OCI-LY3 (cell line): ENCODE data around the gene THSD7B.

Source experiments
- H2AFZ ChIP-seq: fragments of 200-600, 300-600 bp; shearing (Covaris generic); 2 replicates; pipeline ENCODE4 v1.6.0; 2014; ENCODE audit warnings: antibody characterized with exemption, low read depth, low read length
- H3K27ac ChIP-seq: fragments of 200-600, 300-600 bp; sonication (generic); 2 replicates; pipeline ENCODE4 v1.5.1; 2014; ENCODE audit warnings: mild to moderate bottlenecking, low read length, moderate library complexity, mixed read lengths
- H3K27me3 ChIP-seq: fragments of 200-600, 300-600 bp; sonication (generic); 2 replicates; pipeline ENCODE4 v1.6.1; 2014; ENCODE audit warnings: low read depth, low read length, mixed read lengths
- H3K36me3 ChIP-seq: fragments of 200-600, 300-600 bp; sonication (generic); replicated peaks from 2 replicates; pipeline ENCODE3; 2014; ENCODE audit warnings: low read depth, low read length, mixed read lengths
- H3K4me1 ChIP-seq: fragments of 300-600, 200-600 bp; sonication (generic); 2 replicates; pipeline ENCODE4 v1.6.1; 2014; ENCODE audit warnings: low read length, mixed read lengths
- H3K4me2 ChIP-seq: fragments of 200-600, 300-600 bp; sonication (generic); 2 replicates; pipeline ENCODE4 v1.6.1; 2014; ENCODE audit warnings: low read length, mixed read lengths
- H3K4me3 ChIP-seq: fragments of 300-600, 200-600 bp; sonication (generic); 2 replicates; pipeline ENCODE4 v1.5.1; 2014; ENCODE audit warnings: antibody characterized with exemption, mild to moderate bottlenecking, low read length, moderate library complexity
- H3K79me2 ChIP-seq: fragments of 300-600, 200-600 bp; shearing (Covaris generic); 2 replicates; pipeline ENCODE4 v1.6.1; 2014; ENCODE audit warnings: mild to moderate bottlenecking, low read length, mixed read lengths
- H3K9ac ChIP-seq: fragments of 300-600, 200-600 bp; shearing (Covaris generic); 2 replicates; pipeline ENCODE4 v1.6.0; 2014; ENCODE audit warnings: mild to moderate bottlenecking, low read length, moderate library complexity
- H3K9me3 ChIP-seq: fragments of 200-600, 300-600 bp; shearing (Covaris generic); 2 replicates; pipeline ENCODE4 v1.6.1; 2014; ENCODE audit warnings: low read length, mixed read lengths; ENCODE audit not compliant: insufficient read depth
- H4K20me1 ChIP-seq: fragments of 200-600, 300-600 bp; sonication (generic); 2 replicates; pipeline ENCODE4 v1.6.1; 2016; ENCODE audit warnings: low read length, mixed read lengths; ENCODE audit not compliant: insufficient read depth
- CTCF ChIP-seq: fragments of 200-600, 300-600 bp; sonication (generic); IDR thresholded peaks from 2 replicates; pipeline ENCODE4 v1.5.1; 2014; ENCODE audit warnings: antibody characterized with exemption, low read length, low read depth
- EZH2phosphoT487 ChIP-seq: fragments of 200-600 bp; shearing (Covaris generic); IDR thresholded peaks from 2 replicates; pipeline ENCODE4 v1.6.1; 2018; ENCODE audit warnings: antibody characterized with exemption, mixed run types, low read depth

THSD7B gene

GRCh38 chr2:137181370-137181769, 416.0 kb downstream of the THSD7B start:
- H3K4me1 ChIP-seq = peaks cover 10% of the 10 kb centered on the region
- no peak overlapping the region for H2AFZ ChIP-seq
- H3K27me3 ChIP-seq = no peaks in the 10 kb centered on the region
- no peak overlapping the region for H3K4me2 ChIP-seq
- H3K4me3 ChIP-seq = no peak overlapping the region
- H4K20me1 ChIP-seq = no peaks in the 10 kb centered on the region
- TF ChIP-seq EZH2phosphoT487 = no peak
- no peak for TF ChIP-seq CTCF
- no peak overlapping the region for H3K27ac ChIP-seq
- no peak overlapping the region for H3K9ac ChIP-seq
- H3K79me2 ChIP-seq = no peaks in the 10 kb centered on the region
- no peaks in the 10 kb centered on the region for H3K9me3 ChIP-seq
- no peaks in the 10 kb centered on the region for H3K36me3 ChIP-seq

GRCh38 chr2:137182071-137182470, 416.7 kb downstream of the THSD7B start:
- Histone ChIP-seq H3K9ac (no peak overlapping the region), H2AFZ (no peak overlapping the region), H3K4me1 (peaks cover 10% of the 10 kb centered on the region), H3K27me3 (no peaks in the 10 kb centered on the region), H3K9me3 (no peaks in the 10 kb centered on the region), H3K27ac (no peak overlapping the region), H3K4me3 (no peak overlapping the region), H4K20me1 (no peaks in the 10 kb centered on the region), H3K79me2 (no peaks in the 10 kb centered on the region), H3K36me3 (no peaks in the 10 kb centered on the region), H3K4me2 (no peak overlapping the region)
- TF ChIP-seq CTCF = no peak
- TF ChIP-seq EZH2phosphoT487 = no peak

GRCh38 chr2:137183206-137183898, 418.0 kb downstream of the THSD7B start:
- no peak overlapping the region for H2AFZ ChIP-seq
- no peaks in the 10 kb centered on the region for H3K27me3 ChIP-seq
- H3K4me1 ChIP-seq = peaks cover 10% of the 10 kb centered on the region
- H3K9ac ChIP-seq = no peak overlapping the region
- no peaks in the 10 kb centered on the region for H3K79me2 ChIP-seq
- TF ChIP-seq EZH2phosphoT487 (no peak), CTCF (no peak)
- H3K4me2 ChIP-seq = no peak overlapping the region
- no peak overlapping the region for H3K27ac ChIP-seq
- no peaks in the 10 kb centered on the region for H3K36me3 ChIP-seq
- no peaks in the 10 kb centered on the region for H3K9me3 ChIP-seq
- H3K4me3 ChIP-seq = no peak overlapping the region
- no peaks in the 10 kb centered on the region for H4K20me1 ChIP-seq

- no peaks in the 10 kb centered on the region for H3K27me3 ChIP-seq
- H3K4me1 ChIP-seq = no peaks in the 10 kb centered on the region
- no peak overlapping the region for H3K4me3 ChIP-seq
- no peak overlapping the region for H3K4me2 ChIP-seq
- H3K27ac ChIP-seq = no peak overlapping the region
- no peaks in the 10 kb centered on the region for H4K20me1 ChIP-seq
- H3K9ac ChIP-seq = no peak overlapping the region
- TF ChIP-seq CTCF (no peak), EZH2phosphoT487 (no peak)
- H3K9me3 ChIP-seq = no peaks in the 10 kb centered on the region
- H3K36me3 ChIP-seq = no peaks in the 10 kb centered on the region
- H3K79me2 ChIP-seq = no peaks in the 10 kb centered on the region
- no peak overlapping the region for H2AFZ ChIP-seq
Observed at GRCh38 chr2:137185378-137186078, 420.2 kb downstream of the THSD7B start.
